GM23248 (cell line): ENCODE measurements around the gene CACNB2.

ENCODE experiments used
- EZH2 ChIP-seq: fragments of 200-600 bp; sonication (generic); IDR thresholded peaks from 2 replicates; pipeline ENCODE4 v1.6.1; 2018; ENCODE audit warnings: antibody characterized with exemption, mild to moderate bottlenecking; ENCODE audit not compliant: insufficient read depth, poor library complexity, severe bottlenecking
- EZH2phosphoT487 ChIP-seq: fragments of 200-600 bp; sonication (generic); IDR thresholded peaks from 2 replicates; pipeline ENCODE4 v1.6.1; 2018; ENCODE audit warnings: antibody characterized with exemption, moderate library complexity, mild to moderate bottlenecking, low read depth; ENCODE audit not compliant: insufficient read depth

DNA sequence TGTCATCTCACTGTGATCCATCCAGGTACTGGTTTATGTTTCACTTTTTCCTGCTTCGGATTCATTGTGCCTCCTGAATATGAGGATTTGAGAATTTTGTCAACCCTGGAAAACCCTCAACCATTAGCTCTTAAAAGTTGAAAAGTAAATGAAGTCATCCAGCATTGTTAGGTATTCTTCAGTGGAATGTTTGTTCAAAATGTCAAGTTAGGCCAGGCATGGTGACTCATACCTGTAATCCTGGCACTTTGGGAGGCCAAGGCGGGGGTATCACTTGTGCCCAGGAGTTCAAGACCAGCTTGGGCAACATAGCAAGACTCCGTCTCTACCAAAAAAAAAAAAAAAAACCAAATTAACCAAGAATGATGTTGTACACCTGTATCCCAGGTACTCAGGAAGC lies 289.1 kb downstream of the CACNB2 start:
- no peak for TF ChIP-seq EZH2
- TF ChIP-seq EZH2phosphoT487: no peak
